CD4-positive, alpha-beta T cell treated with Interleukin-6 for 4 hours (primary cell): ENCODE data around the gene AIF1L.
"Not testable (repeated sequence)": the region's sequence is repeated elsewhere in the genome, so short reads cannot be mapped to it uniquely, and the experiment has no call there.

ENCODE experiments used
- DNase-seq: peaks from one replicate; pipeline ENCODE4 v3.0.0-alpha.2; 2020; ENCODE audit warnings: mixed read lengths

The AIF1L gene

DNA sequence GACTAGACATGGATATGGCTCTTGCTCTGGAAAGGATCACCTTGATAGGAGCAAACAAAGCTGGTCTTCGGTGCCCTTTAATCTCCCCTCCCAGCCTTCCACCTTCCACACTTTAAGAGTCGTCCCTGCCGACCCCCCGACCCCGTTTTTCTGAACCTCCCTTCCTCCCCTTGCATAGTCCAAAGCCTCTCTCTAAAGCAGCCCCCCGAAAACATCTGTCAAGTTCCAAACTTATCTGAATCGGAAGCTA, 28.6 kb downstream of the AIF1L start:
- DNase-seq, result peak; percentile 3

DNA sequence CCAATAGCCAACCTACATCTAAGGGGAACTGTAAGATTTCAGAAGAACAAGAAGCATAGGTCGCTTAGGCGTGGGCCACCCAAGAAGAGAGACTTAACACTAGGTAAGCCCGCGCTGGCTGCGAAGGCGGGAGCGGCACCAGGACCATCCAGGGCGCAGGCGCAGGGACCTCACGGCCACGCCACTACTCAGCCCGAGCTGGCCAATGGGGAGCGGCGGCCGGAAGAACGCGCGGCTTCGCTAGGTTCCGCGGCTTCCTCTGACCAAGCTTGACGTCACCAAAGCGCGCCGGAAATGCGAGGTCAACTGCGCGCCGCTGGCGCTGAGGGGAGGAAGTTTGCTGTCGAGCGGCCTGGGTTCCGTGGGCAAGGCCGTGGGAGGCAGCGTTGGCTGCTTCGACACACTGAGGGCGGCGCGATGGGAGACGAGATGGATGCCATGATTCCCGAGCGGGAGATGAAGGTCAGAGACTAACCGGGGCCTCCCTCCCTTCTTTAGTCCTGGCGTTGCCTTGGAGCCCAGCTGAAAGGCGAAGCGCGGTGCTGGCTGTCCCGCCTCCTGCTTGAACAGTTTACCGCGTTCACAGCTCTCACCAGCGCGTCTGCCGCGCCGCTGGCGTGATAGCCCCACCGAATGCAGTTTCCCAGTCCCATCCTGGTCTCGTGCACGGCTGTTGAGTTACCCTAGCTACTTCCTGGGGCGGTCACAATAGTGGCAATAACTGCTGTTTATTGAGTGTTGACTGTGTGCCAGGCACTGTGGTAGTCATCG, 29.1 kb downstream of the AIF1L start, which contains the start of gene NUP214:
Gene NUP214, plus strand, starts transcription at position 299 of the 771 bp plus-strand sequence. Its CDS starts 119 bp downstream, at position 418.
- peak; percentile 99 for DNase-seq

GRCh38 chr9:131126059-131126426, 29.7 kb downstream of the AIF1L start:
- DNase-seq, result no peak

DNA sequence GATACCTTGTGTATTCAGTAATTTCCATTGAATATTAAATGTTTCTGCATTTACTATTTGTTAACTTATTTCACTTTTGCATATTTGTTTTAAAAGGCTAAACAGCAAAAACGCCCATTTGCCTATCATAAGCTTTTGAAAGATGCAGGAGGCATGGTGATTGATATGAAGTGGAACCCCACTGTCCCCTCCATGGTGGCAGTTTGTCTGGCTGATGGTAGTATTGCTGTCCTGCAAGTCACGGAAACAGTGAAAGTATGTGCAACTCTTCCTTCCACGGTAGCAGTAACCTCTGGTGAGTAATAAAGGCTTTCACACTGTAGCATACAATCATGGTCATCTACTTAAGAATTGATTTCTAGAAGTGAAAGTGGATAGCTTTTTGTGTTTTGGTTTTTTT, 32.9 kb downstream of the AIF1L start:
- no peak for DNase-seq

GRCh38 chr9:131138676-131139075, 42.3 kb downstream of the AIF1L start:
- no peak for DNase-seq

GRCh38 chr9:131140112-131140511, 43.8 kb downstream of the AIF1L start:
- no peak for DNase-seq

DNA sequence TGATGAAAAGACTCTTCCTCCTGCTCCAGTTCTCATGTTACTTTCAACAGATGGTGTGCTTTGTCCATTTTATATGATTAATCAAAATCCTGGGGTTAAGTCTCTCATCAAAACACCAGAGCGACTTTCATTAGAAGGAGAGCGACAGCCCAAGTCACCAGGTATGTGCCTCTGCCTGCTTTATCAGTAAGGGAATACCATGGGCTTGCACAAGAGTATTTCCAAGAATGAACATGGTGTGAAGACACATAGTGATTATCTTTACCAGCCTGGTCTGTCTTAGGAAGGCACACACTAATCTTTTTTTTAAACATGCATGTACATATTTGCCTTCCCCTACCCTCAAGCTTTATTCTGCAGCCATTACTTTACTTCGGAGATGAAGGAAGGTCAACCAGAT, 44.2 kb downstream of the AIF1L start:
- no peak for DNase-seq

GRCh38 chr9:131142160-131142559, 45.8 kb downstream of the AIF1L start:
- no peak for DNase-seq

- no peak for DNase-seq
Measured at GRCh38 chr9:131144201-131144600, 47.9 kb downstream of the AIF1L start.

- no peak for DNase-seq
Measured at GRCh38 chr9:131145245-131145644, 48.9 kb downstream of the AIF1L start.

DNA sequence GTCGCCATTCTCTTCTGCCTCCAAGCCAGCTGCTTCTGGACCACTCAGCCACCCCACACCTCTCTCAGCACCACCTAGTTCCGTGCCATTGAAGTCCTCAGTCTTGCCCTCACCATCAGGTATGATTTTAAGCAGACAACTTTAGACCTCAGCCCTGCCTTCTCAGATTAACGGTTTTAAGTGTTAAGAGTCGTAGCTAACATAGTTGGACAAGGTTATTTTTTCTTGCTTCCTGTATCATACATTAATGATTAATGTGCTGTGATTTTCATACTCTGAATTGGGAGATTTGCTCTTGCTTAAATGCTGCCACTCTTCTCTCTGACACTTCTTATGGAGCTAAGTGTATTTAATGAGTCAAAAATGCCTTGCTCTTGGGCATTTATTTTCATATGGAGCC, 49.9 kb downstream of the AIF1L start:
- DNase-seq, result no peak

DNA sequence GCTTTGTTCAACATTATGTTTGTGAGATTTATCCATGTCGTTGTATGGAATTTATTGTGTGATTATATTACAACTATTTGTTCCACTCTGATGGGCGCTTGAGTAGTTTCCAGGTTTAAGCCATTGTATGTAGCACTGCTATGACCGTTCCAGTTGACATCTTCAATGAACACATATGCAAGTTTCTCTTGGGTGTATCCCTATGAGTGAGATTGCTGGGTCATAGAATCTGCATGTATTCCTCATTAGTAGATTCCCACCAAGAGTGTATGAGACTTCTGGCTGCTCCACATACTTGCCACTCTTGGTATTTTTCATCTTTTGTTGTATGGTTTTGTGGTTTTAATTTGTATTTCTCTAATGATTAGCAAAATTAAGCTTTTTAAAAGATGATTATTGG, 51.9 kb downstream of the AIF1L start:
- DNase-seq, result no peak

DNA sequence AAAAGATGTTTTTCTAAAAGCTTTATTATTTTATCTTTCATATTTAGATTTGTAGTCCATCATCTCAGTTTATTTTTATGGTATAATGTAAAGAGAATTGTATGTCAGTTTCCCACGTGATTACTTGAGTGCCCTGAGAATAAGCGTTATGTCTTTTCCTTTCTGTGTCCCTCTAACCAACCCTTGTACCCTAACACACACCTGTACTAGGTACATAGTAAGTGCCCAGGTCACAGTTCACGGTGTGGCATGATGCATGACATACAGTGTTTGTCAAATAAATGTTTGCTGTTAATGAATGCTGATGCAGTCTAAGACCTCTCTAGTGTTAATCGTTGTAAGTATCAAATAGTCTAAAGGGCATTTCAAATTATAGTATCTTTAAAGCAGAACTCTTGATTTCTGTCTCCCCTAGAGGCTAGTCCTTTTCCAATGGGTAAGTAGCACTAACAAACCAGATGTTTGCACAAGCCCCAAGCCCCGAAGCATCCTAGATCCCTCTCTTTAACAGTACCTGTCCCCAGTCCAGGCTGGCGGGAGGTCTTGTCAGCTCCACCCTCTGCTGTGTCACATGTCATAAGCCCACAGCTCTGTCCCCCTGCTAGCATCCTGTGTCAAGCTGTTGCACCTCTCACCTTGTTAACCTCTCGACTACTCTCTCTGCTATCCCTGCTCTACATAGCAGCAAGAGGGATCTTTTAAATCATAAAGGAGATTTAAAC, 52.8 kb downstream of the AIF1L start:
- no peak for DNase-seq

DNA sequence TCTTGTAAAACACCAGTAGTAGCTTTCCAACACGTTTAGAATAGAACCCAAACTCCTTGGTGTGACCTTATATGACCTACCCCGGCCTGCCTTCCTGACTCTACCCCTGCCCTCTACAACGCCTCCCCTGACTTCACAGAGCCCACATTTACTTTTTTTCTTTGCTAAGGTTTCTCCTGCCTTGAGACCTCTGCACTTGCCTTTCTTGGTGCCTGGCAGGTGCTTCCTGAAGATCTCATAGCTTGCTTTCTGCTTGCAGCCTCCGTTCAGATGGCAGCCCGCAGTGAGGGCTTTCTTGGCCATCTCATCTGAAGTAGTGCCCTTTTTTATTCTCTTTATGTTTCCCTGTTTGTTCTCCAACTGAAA, 53.3 kb downstream of the AIF1L start:
- no peak for DNase-seq

GRCh38 chr9:131153595-131153994, 57.3 kb downstream of the AIF1L start:
- DNase-seq, result no peak

- DNase-seq, result not testable (repeated sequence)
Measured at GRCh38 chr9:131158673-131159072, 62.3 kb downstream of the AIF1L start.

DNA sequence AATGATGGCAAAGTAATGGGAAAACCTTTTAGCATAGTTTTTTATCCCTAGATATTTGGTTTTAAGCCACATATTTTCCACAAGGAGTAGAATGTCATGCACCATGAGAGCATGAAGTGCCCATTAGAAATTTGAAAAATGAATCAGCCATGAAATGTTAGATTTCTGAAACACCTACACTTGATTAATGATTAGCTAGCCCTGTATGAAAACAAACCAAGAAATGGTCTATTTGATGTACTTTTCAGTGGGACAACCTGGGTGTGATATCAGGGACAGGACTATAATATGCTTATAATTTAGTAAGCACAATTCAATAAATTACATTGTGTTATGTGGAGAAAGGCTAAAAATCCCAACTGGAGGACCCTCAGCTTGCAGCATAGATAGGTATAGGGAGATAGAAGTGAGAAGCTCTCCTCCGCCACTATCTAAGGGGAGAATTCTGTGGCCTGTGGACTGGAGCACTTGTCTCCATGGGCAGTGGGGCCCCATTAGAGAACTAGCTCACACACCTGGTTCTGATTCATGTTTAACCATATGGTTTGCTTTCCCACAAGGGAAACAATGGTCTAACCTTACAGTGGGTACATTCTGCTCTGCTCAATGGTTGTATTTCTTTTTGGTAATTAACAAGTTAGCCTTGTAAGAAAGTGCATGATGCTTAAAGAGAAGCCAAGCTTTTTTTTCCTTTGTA, 64.2 kb downstream of the AIF1L start:
- DNase-seq, result no peak

DNA sequence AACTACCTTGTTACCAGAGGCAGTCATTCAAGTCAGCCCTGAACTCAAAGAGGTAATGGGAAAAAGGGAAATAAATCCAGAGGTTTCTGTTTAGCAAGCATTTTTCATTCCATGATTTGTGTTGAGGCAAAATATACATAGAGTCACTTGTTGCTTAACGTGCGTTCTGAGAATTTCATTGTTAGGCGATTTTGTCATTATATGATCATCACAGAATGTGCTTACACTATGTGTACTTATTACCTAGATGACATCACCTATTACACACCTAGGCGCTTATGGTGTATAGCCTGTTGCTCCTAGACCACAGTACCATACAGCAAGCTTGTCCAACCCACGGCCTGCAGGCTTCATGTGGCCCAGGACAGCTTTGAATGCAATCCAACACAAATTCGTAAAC, 65.3 kb downstream of the AIF1L start:
- DNase-seq, result no peak

DNA sequence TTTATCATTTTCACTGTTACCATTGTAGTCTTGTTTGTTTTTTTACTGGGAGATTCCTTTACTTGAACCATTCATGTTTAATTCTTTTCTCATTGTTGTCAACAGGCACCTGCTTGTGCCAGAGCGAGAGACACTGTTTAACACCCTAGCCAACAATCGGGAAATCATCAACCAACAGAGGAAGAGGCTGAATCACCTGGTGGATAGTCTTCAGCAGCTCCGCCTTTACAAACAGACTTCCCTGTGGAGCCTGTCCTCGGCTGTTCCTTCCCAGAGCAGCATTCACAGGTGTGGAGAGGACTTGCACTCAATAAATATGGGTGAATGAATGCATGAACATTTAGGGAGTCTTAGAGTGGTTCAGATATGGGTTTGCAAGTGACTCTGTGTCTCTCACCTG, 66.6 kb downstream of the AIF1L start:
- no peak for DNase-seq

- no peak for DNase-seq
Measured at GRCh38 chr9:131165523-131165922, 69.2 kb downstream of the AIF1L start.

- DNase-seq, result no peak
Measured at GRCh38 chr9:131167146-131167692, 70.9 kb downstream of the AIF1L start.

DNA sequence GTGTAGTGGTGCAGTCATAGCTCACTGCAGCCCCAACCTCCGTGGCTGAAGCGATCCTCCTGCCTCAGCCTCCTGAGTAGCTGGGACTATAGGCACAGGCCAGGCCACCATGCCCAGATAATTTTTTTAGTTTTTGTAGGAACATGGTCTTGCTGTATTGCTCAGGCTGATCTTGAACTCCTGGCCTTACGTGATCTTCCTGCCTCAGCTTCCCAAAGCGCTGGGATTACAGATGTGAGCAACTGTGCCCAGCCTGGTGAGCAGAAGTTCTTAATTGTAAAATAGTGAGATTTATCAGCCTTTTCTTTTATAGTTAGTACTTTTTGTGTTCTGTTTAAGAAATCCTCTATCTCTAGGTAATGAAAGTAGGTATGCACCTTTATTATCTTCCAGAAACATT, 71.6 kb downstream of the AIF1L start:
- DNase-seq, result no peak

DNA sequence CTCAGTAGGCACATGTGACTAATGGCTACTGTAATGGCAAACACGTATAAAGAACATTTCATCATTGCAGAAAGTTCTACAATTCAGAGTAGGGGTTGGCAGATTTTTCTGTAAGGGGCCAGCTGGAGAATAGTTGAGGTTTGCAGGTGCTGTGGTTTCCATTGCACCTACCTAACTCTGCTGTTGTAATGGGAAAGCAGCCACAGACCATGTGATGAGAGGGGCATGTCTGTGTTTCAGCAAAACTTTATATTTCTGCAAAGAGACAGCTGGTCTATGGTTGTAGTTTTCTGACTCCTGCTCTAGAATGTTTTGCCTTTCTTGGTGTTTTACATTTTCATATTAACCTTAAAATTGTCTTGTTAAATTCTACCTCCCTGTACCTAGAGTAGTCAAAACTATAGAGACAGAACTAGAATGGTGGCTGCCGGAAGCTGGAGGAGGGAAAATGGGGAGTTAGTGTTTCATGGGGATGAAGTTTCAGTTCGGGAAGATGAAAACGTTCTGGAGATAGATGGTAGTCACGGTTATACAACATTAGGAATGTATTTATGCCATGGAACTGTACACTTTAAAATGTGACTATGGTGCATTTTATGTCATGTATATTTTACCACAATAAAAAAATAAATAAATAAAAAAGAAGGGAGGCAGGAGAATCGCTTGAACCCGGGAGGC, 73.4 kb downstream of the AIF1L start:
- no peak for DNase-seq
